GM12892 (cell line): ENCODE results near the gene NRXN3.

ENCODE experiments used
- POLR2A ChIP-seq: IDR thresholded peaks from 2 replicates; pipeline ENCODE4 v1.6.1; 2011; ENCODE audit warnings: low read depth, low read length, control low read depth
- POLR2AphosphoS5 ChIP-seq: IDR thresholded peaks from 2 replicates; pipeline ENCODE4 v1.6.1; 2011; ENCODE audit warnings: low read depth, low read length, control low read depth

DNA sequence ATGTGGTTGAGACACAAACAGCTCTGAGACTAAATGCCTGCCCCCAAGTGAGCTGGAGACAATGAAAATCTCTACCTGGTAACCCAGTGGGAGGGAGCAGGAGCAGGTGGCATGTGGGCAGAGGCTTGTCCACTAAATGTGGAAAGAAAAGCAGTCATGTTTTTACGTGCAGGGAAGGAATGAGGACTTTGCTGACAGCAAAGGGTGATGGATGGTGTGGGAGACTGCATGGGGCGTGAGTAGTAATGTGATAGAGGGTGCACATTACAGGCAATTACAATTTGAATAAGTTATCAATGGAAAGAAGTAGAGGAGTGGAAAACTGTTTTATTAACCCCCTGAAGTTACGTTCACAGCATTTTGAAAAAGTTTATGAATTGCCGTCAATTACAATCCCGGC, 176.6 kb downstream of the NRXN3 start:
- TF ChIP-seq POLR2A (no peak), POLR2AphosphoS5 (no peak)
